Type B pancreatic cell (in vitro differentiated cells): ENCODE results near the gene AFG3L2. TPM values are rescaled to one million over a fixed set of nuclear protein-coding genes. Genes with fewer than 3 reads are reported as not detected.

Experiments used
- DNase-seq: peaks from one replicate; pipeline ENCODE4 v3.0.0; 2021; ENCODE audit warnings: mixed read lengths; ENCODE audit not compliant: unreplicated experiment; ENCODE audit errors: extremely low spot score
- H3K27ac Mint-ChIP-seq: 2 replicates; pipeline ENCODE4 v1.8.0; 2021; ENCODE audit warnings: mild to moderate bottlenecking, mixed read lengths
- H3K27me3 Mint-ChIP-seq: 2 replicates; pipeline ENCODE4 v1.8.0; 2021; ENCODE audit warnings: mixed read lengths
- H3K36me3 Mint-ChIP-seq: 2 replicates; pipeline ENCODE4 v1.8.0; 2021; ENCODE audit warnings: mixed read lengths
- H3K4me1 Mint-ChIP-seq: one replicate; pipeline ENCODE4 v1.8.0; 2021; ENCODE audit warnings: mixed read lengths; ENCODE audit not compliant: unreplicated experiment
- H3K4me3 Mint-ChIP-seq: 2 replicates; pipeline ENCODE4 v1.8.0; 2021; ENCODE audit warnings: mild to moderate bottlenecking, mixed read lengths
- H3K9me3 Mint-ChIP-seq: 2 replicates; pipeline ENCODE4 v1.8.0; 2021; ENCODE audit warnings: mixed read lengths
- CTCF ChIP-seq: fragments of 200-600 bp; sonication (generic); conservative IDR thresholded peaks from 2 replicates; pipeline ENCODE4 v1.5.0; 2021; ENCODE audit warnings: antibody characterized with exemption, mild to moderate bottlenecking
- long read RNA-seq: library from polyadenylated mRNA; unstranded; transcript quantifications from one replicate; pipeline ENCODE4 v2.0.0, GENCODE V29; 2020
- total RNA-seq: library from RNA; stranded (reverse); gene quantifications from 2 replicates; pipeline ENCODE4 v1.2.1, GENCODE V29; 2021; ENCODE audit warnings: low replicate concordance

AFG3L2 gene
- total RNA-seq, result 56.0 and 62.6 TPM in 2 replicates
- long read RNA-seq, transcript AFG3L2-201 (17 exons, 3,247 nt), result major isoform, 8 of 32 reads
- long read RNA-seq, partial matches to known transcripts, result 22 of 32 reads
- long read RNA-seq, other reads (novel, unspliced or antisense), result 2 of 32 reads

DNA sequence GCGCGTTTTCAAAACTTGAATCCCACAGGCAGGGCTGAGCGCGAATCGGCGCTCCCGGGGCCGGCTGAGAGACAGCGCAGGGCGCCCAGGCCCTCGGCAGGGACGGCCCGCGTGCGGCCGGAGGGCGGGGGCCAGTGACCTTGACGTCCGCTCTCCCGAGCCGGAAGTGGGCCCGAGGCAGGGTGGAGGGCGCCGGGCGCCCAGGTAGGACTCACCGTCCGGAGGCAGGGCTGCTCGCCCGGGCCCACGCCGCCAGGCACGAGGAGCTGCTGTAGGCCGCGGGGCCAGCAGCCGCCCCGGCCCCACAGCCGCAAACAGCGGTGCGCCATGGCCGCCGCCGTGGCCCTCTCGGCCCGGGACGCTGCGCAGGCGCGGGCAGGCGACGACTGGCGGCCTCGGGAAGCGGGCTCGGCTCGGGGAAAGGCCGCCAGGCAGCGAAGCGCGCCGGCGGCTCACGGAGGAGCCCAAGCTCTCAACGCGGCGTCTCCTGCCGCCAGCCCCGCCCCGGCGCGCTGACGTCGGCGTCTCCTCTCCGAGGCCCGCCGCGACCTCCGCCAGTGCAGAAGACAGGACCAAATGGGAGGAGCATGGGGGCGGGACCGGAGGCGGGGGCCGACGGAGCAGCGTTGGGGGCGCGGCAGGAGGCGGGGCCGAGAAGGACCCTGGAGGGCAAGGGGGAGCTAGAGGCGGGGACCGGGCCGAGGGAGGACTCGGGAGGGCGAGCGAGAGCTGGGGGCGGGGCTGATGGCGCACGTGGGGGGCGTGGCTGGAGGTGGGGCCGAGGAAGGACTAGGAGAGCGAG, at the start of gene AFG3L2:
Gene AFG3L2, minus strand, starts transcription at position 474 of the 802 bp plus-strand sequence. Its CDS starts 145 bp downstream, at position 329.
- peak within 1 kb of the TSS; percentile 96 for H3K4me3 Mint-ChIP-seq
- H3K27me3 Mint-ChIP-seq, result no peaks in the 10 kb centered on the region
- peaks cover 4% of the 10 kb centered on the region for H3K36me3 Mint-ChIP-seq
- peak within 1 kb of the TSS; percentile 98 for H3K27ac Mint-ChIP-seq
- H3K9me3 Mint-ChIP-seq, result no peaks in the 10 kb centered on the region
- peaks cover 31% of the 10 kb centered on the region for H3K4me1 Mint-ChIP-seq
- no peak for TF ChIP-seq CTCF
- DNase-seq, result peak; percentile 100

DNA sequence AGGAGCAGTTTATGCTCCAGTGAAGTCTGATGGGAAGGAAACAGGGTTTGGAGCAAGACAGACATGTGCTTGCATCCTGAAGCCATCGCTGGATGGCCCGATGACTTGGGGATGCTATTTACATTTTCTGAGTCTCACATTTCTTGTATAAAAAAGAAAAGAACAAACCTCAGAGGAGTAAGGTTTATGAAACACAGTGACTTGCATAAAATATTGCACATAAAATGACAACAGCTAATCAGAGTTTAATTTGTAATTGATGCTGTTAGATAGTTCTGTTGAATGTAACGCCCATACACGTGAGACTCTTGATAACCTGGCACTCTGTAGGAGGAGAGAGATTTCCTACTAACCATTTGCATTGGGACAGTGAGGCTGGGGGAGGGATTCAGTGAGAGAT, 47.2 kb upstream of the AFG3L2 start:
- H3K4me3 Mint-ChIP-seq, result no peak overlapping the region
- H3K4me1 Mint-ChIP-seq, result peaks cover 6% of the 10 kb centered on the region
- DNase-seq, result no peak
- H3K27ac Mint-ChIP-seq, result no peak overlapping the region
- no peaks in the 10 kb centered on the region for H3K36me3 Mint-ChIP-seq
- H3K27me3 Mint-ChIP-seq, result no peaks in the 10 kb centered on the region
- H3K9me3 Mint-ChIP-seq, result no peaks in the 10 kb centered on the region
- no peak for TF ChIP-seq CTCF

DNA sequence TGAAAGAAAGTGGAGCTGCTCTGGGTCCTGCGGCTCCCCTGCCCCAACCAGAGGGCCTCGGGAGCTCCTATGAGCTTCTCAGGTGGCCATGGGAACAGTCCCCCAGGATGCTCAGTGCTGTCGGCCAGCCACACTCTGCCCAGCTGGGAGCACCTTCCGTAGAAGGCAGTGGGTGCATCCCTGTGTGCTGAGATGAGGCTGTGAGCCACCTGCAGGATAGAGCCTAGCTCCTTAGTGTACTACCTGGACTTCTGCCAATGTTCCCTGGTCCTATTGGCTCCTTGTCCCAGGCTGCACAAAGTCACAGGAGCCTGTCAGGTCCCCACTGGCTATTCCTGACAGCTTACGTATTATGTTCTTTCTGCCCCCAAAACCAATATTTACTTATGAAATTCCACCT, 46.8 kb upstream of the AFG3L2 start:
- Mint-ChIP-seq H3K36me3 (no peaks in the 10 kb centered on the region), H3K4me3 (no peak overlapping the region), H3K9me3 (no peaks in the 10 kb centered on the region), H3K4me1 (peaks cover 6% of the 10 kb centered on the region), H3K27ac (no peak overlapping the region), H3K27me3 (no peaks in the 10 kb centered on the region)
- TF ChIP-seq CTCF, result no peak
- no peak for DNase-seq

DNA sequence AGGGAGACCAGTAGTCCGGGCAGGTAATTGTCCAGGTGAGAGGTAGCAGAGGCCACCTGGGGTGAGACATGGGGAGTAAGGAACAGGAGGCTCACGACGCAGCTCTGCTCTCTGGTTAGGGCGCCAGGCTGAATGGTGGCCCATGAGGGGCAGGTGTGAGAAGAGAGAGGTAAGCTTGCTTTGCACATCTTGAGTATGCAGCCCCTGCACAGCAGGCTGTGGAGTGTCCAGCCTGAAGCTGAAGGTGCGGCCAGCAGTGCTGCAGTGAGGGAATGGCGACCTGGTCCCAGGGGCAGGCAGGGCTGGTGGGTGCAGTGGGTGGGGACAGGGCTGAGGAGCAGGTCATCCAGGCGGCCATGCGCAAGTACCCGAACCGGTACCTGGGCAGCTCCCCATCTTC, 46.4 kb upstream of the AFG3L2 start:
- DNase-seq, result no peak
- no peak for TF ChIP-seq CTCF
- H3K4me3 Mint-ChIP-seq, result no peak overlapping the region
- H3K9me3 Mint-ChIP-seq, result no peaks in the 10 kb centered on the region
- no peaks in the 10 kb centered on the region for H3K27me3 Mint-ChIP-seq
- H3K36me3 Mint-ChIP-seq, result no peaks in the 10 kb centered on the region
- peaks cover 9% of the 10 kb centered on the region for H3K4me1 Mint-ChIP-seq
- H3K27ac Mint-ChIP-seq, result no peak overlapping the region

DNA sequence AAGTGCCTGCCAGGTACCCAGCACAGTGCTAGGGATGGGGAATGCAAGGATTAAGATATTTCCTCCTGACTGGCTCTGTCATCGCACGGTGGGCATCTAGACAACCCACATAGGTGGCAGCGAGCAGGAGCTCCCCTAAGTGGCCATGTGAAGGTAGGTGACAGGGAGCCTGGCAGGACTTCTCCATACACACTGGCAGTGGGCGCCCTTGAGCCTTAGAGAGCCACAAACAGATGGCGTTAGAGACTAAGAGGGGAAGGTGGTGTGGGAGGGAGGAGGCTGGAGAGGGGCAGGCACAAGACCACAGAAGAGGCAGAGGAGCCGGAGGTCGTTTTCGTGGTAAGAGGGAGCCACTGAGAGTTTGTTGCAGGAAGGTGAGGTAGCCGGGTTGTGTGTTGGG, 45.9 kb upstream of the AFG3L2 start:
- H3K36me3 Mint-ChIP-seq, result no peaks in the 10 kb centered on the region
- TF ChIP-seq CTCF, result no peak
- no peak for DNase-seq
- H3K4me3 Mint-ChIP-seq, result no peak overlapping the region
- H3K27ac Mint-ChIP-seq, result no peak overlapping the region
- no peaks in the 10 kb centered on the region for H3K27me3 Mint-ChIP-seq
- peaks cover 13% of the 10 kb centered on the region for H3K4me1 Mint-ChIP-seq
- H3K9me3 Mint-ChIP-seq, result no peaks in the 10 kb centered on the region
